Measurements from ENCODE around the gene PLA2G2D. TPM values are rescaled to one million over a fixed set of nuclear protein-coding genes. Genes with fewer than 3 reads are reported as not detected.

PLA2G2D gene, protein sequence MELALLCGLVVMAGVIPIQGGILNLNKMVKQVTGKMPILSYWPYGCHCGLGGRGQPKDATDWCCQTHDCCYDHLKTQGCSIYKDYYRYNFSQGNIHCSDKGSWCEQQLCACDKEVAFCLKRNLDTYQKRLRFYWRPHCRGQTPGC
- 0.17 and 0.34 TPM in 2 replicates for total RNA-seq (2013; cell fraction: nucleolus; rRNA removed)
- total RNA-seq (2014; rRNA removed) (0.06 and 0.11 TPM in 2 replicates), total RNA-seq (2014; rRNA removed; fragmentation: Illumina TruSeq; extraction: Trizol) (0.14 and 0.22 TPM in 2 replicates), total RNA-seq (2021) (0.13 and 0.27 TPM in 2 replicates), polyA plus RNA-seq (2011; rRNA removed) (0.13 and 0.19 TPM in 2 replicates), polyA plus RNA-seq (2014; fragmentation: Illumina TruSeq; extraction: Trizol) (0.34 TPM in 1 of 2 replicates, not detected in the other), polyA plus RNA-seq (2014; fragmentation: Nextera tagmentation; extraction: Ambion mirVana) (under 1 TPM; 0.06 to 0.07 TPM), polyA plus RNA-seq (2014; rRNA removed) (0.38 TPM in 2 replicates), polyA plus RNA-seq (2016; fragmentation: Nextera tagmentation; extraction: Ambion mirVana) (not detected), polyA minus RNA-seq (2011; rRNA and poly(A)+ RNA removed) (0.10 TPM in 1 of 2 replicates, not detected in the other), Bru-seq, nascent RNA (percentile 16 among the genes with signal in this experiment), BruChase-seq, experiment 1, labeled RNA remaining after a 6-hour chase (percentile 10 among the genes with signal in this experiment), BruChase-seq, experiment 2, labeled RNA remaining after a 2-hour chase (percentile 14 among the genes with signal in this experiment)
- not detected for polyA plus RNA-seq (2011; ENCODE audit: low read depth)
- polyA plus RNA-seq (2011; cell fraction: cytosol; rRNA removed), result 0.15 and 0.21 TPM in 2 replicates
- polyA plus RNA-seq (2011; cell fraction: nucleus; rRNA removed), result 0.04 and 0.10 TPM in 2 replicates
- 0.07 TPM in 1 of 2 replicates, not detected in the other for polyA plus RNA-seq (2012)
- polyA minus RNA-seq (2011; cell fraction: cytosol; rRNA and poly(A)+ RNA removed), result not detected in 2 replicates
- polyA minus RNA-seq (2011; cell fraction: nucleus; rRNA and poly(A)+ RNA removed), result 0.19 TPM in 1 of 2 replicates, not detected in the other
- long read RNA-seq, experiment 1, result 0 reads
- long read RNA-seq, experiment 2, result 0 reads

DNA sequence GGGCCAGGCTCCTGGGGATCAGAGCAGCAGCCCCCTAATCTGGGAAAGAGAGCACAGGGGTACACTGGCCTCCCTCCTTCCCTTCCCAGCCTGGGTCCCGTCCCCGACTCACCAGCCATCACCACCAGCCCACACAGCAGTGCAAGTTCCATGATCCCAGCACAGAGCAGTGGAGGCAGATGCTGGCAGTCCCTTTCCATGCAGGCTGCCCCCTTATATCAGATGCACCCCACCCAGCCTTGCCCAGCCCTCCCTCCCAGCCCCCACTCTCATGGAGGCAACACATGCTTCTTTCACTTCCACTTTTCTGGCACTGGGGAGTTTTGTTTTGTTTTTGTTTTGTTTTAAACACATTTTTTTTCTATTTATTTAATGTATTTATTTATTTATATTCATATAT lies at the start of gene PLA2G2D:
PLA2G2D (minus strand) TSS at position 190 of the 400 bp plus-strand sequence; CDS start at position 152, 38 bp downstream.
- intact Hi-C loops (cut with micrococcal nuclease; ENCODE audit: unreplicated experiment) (no loop called here), in situ Hi-C loops (cut with MboI) (no loop called here)
- POLR2A ChIA-PET, result no interaction called here
- Histone ChIP-seq H3K27ac (ENCODE audit: control insufficient read depth, insufficient read depth) (peak within 1 kb of the TSS; percentile 48; the same call in 1 of the 2 replicates), H3K36me3 (ENCODE audit: control insufficient read depth in 2 of 2, insufficient read depth in 2 of 2, low read length in 1 of 2) (no peaks in the 10 kb centered on the region), H2AFZ (ENCODE audit: control insufficient read depth, low read depth, low read length) (peak within 1 kb of the TSS; percentile 13; the same call in 1 of the 2 replicates), H3K27me3 (replicated peaks in 1 of 2; ENCODE audit: control insufficient read depth in 2 of 2, insufficient read depth in 2 of 2, low read length in 1 of 2) (no peaks in the 10 kb centered on the region), H4K20me1 (ENCODE audit: control insufficient read depth, insufficient read depth) (no peaks in the 10 kb centered on the region), H3K4me3 (no peak within 1 kb of the TSS), H3K4me1 (ENCODE audit: control insufficient read depth, insufficient read depth, low read length) (peaks cover 20% of the 10 kb centered on the region), H3K4me2 (ENCODE audit: control insufficient read depth, insufficient read depth) (peak within 1 kb of the TSS; percentile 38; the same call in 1 of the 2 replicates), H3K9ac (ENCODE audit: control insufficient read depth, insufficient read depth, low read length) (peak within 1 kb of the TSS; percentile 21; the same call in 1 of the 2 replicates), H3K9me3 (replicated peaks; ENCODE audit: control insufficient read depth, insufficient read depth, low read length) (no peaks in the 10 kb centered on the region), H3K79me2 (ENCODE audit: control insufficient read depth, insufficient read depth, low read length) (no peaks in the 10 kb centered on the region)
- 21% methylated on average over 2 of the region's 2 CpGs for WGBS (ENCODE audit: insufficient coverage, insufficient replicate concordance, low lambda C conversion rate, missing lambda C conversion rate)
- SMC1A ChIA-PET (ENCODE audit: uncharacterized antibody, unreplicated experiment), result interaction anchor here (0.7 to 1.4 kb wide), 3 partner anchors 12 to 38 kb away, joined by 3 to 6 read pairs (median 3); no protein-coding TSS in a partner anchor
- no TSS peak for BruUV-seq (replicated peaks)
- peak; percentile 61 for ATAC-seq
- CTCF ChIA-PET, result interaction anchor here (1.6 kb wide), 1 partner anchor 34 kb away, joined by 3 read pairs; no protein-coding TSS in a partner anchor
- DNase-seq (ENCODE audit: low read depth, low spot score), result no peak
- TF ChIP-seq GABPA (IDR thresholded peaks at IDR 0.05; ENCODE audit: low read depth) (no peak), NFYB (IDR thresholded peaks at IDR 0.05; ENCODE audit: insufficient read depth, low read depth, low read length) (no peak), TCF3 (IDR thresholded peaks at IDR 0.05; ENCODE audit: borderline replicate concordance, insufficient read depth, low read depth, low read length) (peak; percentile 64; the same call in 1 of the 2 replicates), HDAC6 (IDR thresholded peaks at IDR 0.05; ENCODE audit: unreplicated experiment) (no peak), FOS (IDR thresholded peaks at IDR 0.05; ENCODE audit: borderline replicate concordance, extremely low read depth, insufficient read length) (no peak), POLR2A (IDR thresholded peaks at IDR 0.05; ENCODE audit: low read depth, low read length) (no peak), DPF2 (IDR thresholded peaks at IDR 0.05) (0 out of 2 replicates have a peak, but pooled peaks have one; percentile 57), CBX3 (IDR thresholded peaks at IDR 0.05; ENCODE audit: borderline replicate concordance, low read depth) (no peak), MXI1 (IDR thresholded peaks at IDR 0.05; ENCODE audit: low read depth, low read length) (no peak), POLR2AphosphoS5 (IDR thresholded peaks at IDR 0.05; ENCODE audit: low read length) (no peak), JUNB (IDR thresholded peaks at IDR 0.05) (no peak), JUND (IDR thresholded peaks at IDR 0.05; ENCODE audit: low read depth, low read length) (no peak), TCF7 (IDR thresholded peaks at IDR 0.05; ENCODE audit: borderline replicate concordance) (no peak), SPI1 (IDR thresholded peaks at IDR 0.05; ENCODE audit: borderline replicate concordance, insufficient read depth, low read depth, low read length) (peak; percentile 77; the same call in 1 of the 2 replicates)
- TF ChIP-seq, protein P1, sequence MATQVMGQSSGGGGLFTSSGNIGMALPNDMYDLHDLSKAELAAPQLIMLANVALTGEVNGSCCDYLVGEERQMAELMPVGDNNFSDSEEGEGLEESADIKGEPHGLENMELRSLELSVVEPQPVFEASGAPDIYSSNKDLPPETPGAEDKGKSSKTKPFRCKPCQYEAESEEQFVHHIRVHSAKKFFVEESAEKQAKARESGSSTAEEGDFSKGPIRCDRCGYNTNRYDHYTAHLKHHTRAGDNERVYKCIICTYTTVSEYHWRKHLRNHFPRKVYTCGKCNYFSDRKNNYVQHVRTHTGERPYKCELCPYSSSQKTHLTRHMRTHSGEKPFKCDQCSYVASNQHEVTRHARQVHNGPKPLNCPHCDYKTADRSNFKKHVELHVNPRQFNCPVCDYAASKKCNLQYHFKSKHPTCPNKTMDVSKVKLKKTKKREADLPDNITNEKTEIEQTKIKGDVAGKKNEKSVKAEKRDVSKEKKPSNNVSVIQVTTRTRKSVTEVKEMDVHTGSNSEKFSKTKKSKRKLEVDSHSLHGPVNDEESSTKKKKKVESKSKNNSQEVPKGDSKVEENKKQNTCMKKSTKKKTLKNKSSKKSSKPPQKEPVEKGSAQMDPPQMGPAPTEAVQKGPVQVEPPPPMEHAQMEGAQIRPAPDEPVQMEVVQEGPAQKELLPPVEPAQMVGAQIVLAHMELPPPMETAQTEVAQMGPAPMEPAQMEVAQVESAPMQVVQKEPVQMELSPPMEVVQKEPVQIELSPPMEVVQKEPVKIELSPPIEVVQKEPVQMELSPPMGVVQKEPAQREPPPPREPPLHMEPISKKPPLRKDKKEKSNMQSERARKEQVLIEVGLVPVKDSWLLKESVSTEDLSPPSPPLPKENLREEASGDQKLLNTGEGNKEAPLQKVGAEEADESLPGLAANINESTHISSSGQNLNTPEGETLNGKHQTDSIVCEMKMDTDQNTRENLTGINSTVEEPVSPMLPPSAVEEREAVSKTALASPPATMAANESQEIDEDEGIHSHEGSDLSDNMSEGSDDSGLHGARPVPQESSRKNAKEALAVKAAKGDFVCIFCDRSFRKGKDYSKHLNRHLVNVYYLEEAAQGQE (IDR thresholded peaks at IDR 0.05; ENCODE audit: low read depth, low read length), result no peak
- RAD21 ChIA-PET (ENCODE audit: unreplicated experiment), result interaction anchor here (0.7 to 0.8 kb wide), 2 partner anchors 25 to 40 kb away, joined by 3 read pairs; no protein-coding TSS in a partner anchor
- no peak for FAIRE-seq
